ENCODE data around the gene PPA1.
"Not testable (repeated sequence)": the region's sequence is repeated elsewhere in the genome, so short reads cannot be mapped to it uniquely, and the experiment has no call there.

The PPA1 gene

GRCh38 chr10:70159366-70159765 is 73.9 kb downstream of the PPA1 start:
- not testable (repeated sequence) for H3K27ac ChIP-seq (ENCODE audit: insufficient read depth, low read depth, low read length, poor library complexity, severe bottlenecking); H3K4me3 ChIP-seq (ENCODE audit: insufficient read depth, low read depth, low read length); H3K9me3 ChIP-seq (ENCODE audit: control insufficient read depth, low read length); H3K27me3 ChIP-seq (ENCODE audit: control insufficient read depth, insufficient read depth, low read length, poor library complexity, severe bottlenecking); H3K4me1 ChIP-seq (ENCODE audit: control insufficient read depth, insufficient read depth, low read length)
- WGBS, 2 experiments = 63 to 71% methylated on average over 3 of the region's 3 CpGs
- H3K36me3 ChIP-seq (ENCODE audit: control insufficient read depth, insufficient read depth, low read length) = peaks cover 20% of the 10 kb centered on the region

- Histone ChIP-seq H3K4me3 (ENCODE audit: insufficient read depth, low read depth, low read length) (no peak overlapping the region), H3K36me3 (ENCODE audit: control insufficient read depth, insufficient read depth, low read length) (peaks cover 21% of the 10 kb centered on the region), H3K4me1 (ENCODE audit: control insufficient read depth, insufficient read depth, low read length) (peaks cover 7% of the 10 kb centered on the region)
Observed at GRCh38 chr10:70158113-70158512, 75.1 kb downstream of the PPA1 start.

GRCh38 chr10:70155255-70155838 is 77.9 kb downstream of the PPA1 start:
- Histone ChIP-seq H3K9me3 (ENCODE audit: control insufficient read depth, low read length) (no peaks in the 10 kb centered on the region), H3K36me3 (ENCODE audit: control insufficient read depth, insufficient read depth, low read length) (peaks cover 40% of the 10 kb centered on the region), H3K4me1 (ENCODE audit: control insufficient read depth, insufficient read depth, low read length) (no peaks in the 10 kb centered on the region), H3K27ac (ENCODE audit: insufficient read depth, low read depth, low read length, poor library complexity, severe bottlenecking) (no peak overlapping the region), H3K4me3 (ENCODE audit: insufficient read depth, low read depth, low read length) (no peak overlapping the region), H3K27me3 (ENCODE audit: control insufficient read depth, insufficient read depth, low read length, poor library complexity, severe bottlenecking) (no peaks in the 10 kb centered on the region)
- 65 to 67% methylated on average over 3 of the region's 3 CpGs for WGBS, 2 experiments

More at GRCh38 chr10:70158113-70158512, 75.1 kb downstream of the PPA1 start:
- Histone ChIP-seq H3K27ac (ENCODE audit: insufficient read depth, low read depth, low read length, poor library complexity, severe bottlenecking) (no peak overlapping the region), H3K27me3 (ENCODE audit: control insufficient read depth, insufficient read depth, low read length, poor library complexity, severe bottlenecking) (no peaks in the 10 kb centered on the region), H3K9me3 (ENCODE audit: control insufficient read depth, low read length) (no peaks in the 10 kb centered on the region)
- 82 to 92% methylated on average over 2 of the region's 2 CpGs for WGBS, 2 experiments

All from ectodermal cell (in vitro differentiated cells).